ENCODE measurements around the gene RIC1.
A peak's percentile ranks its signal among the peaks of the same experiment; 100 is the strongest.
"Not testable (repeated sequence)": the region's sequence is repeated elsewhere in the genome, so short reads cannot be mapped to it uniquely, and the experiment has no call there.

Gene RIC1

GRCh38 chr9:5671711-5672353 lies 42.9 kb downstream of the RIC1 start:
- DNase-seq: peak; percentile 6

GRCh38 chr9:5675046-5675445 lies 46.1 kb downstream of the RIC1 start:
- DNase-seq: not testable (repeated sequence)

- DNase-seq: not testable (repeated sequence)
Measured at GRCh38 chr9:5683591-5683990, 54.7 kb downstream of the RIC1 start.

GRCh38 chr9:5684101-5684500 lies 55.2 kb downstream of the RIC1 start:
- no peak for DNase-seq

GRCh38 chr9:5688109-5688508 lies 59.2 kb downstream of the RIC1 start:
- DNase-seq: no peak

- DNase-seq: no peak
Measured at GRCh38 chr9:5690278-5690677, 61.4 kb downstream of the RIC1 start.

GRCh38 chr9:5695860-5696259 lies 67.0 kb downstream of the RIC1 start:
- no peak for DNase-seq

GRCh38 chr9:5696884-5697283 lies 68.0 kb downstream of the RIC1 start:
- DNase-seq: no peak

- DNase-seq: no peak
Measured at GRCh38 chr9:5698004-5698403, 69.1 kb downstream of the RIC1 start.

GRCh38 chr9:5698810-5699556 lies 70.1 kb downstream of the RIC1 start:
- no peak for DNase-seq

GRCh38 chr9:5708414-5708813 lies 79.5 kb downstream of the RIC1 start:
- no peak for DNase-seq

GRCh38 chr9:5712651-5713390 lies 83.9 kb downstream of the RIC1 start:
- DNase-seq: no peak

GRCh38 chr9:5714501-5715401 lies 85.8 kb downstream of the RIC1 start:
- no peak for DNase-seq

GRCh38 chr9:5715548-5716127 lies 86.7 kb downstream of the RIC1 start:
- DNase-seq: no peak

- not testable (repeated sequence) for DNase-seq
Measured at GRCh38 chr9:5717434-5717833, 88.5 kb downstream of the RIC1 start.

GRCh38 chr9:5718296-5719032 lies 89.6 kb downstream of the RIC1 start:
- DNase-seq: no peak

GRCh38 chr9:5719100-5719926 lies 90.4 kb downstream of the RIC1 start:
- DNase-seq: no peak

GRCh38 chr9:5720151-5720550 lies 91.2 kb downstream of the RIC1 start:
- DNase-seq: no peak

GRCh38 chr9:5721279-5722087 lies 92.6 kb downstream of the RIC1 start:
- no peak for DNase-seq

- not testable (repeated sequence) for DNase-seq
Measured at GRCh38 chr9:5722679-5723078, 93.8 kb downstream of the RIC1 start.
